GM08714 (cell line): ENCODE results near the gene USP13.

Experiments used
- H3K4me3 ChIP-seq: fragments of 200-500 bp; sonication (Bioruptor generic); 2 replicates; pipeline ENCODE4 v1.5.1; 2014; ENCODE audit warnings: mild to moderate bottlenecking, low read length, inconsistent platforms
- ZNF274 ChIP-seq: IDR thresholded peaks from 2 replicates; pipeline ENCODE4 v1.6.1; 2012; ENCODE audit warnings: mild to moderate bottlenecking, low read depth, low read length

USP13 gene

DNA sequence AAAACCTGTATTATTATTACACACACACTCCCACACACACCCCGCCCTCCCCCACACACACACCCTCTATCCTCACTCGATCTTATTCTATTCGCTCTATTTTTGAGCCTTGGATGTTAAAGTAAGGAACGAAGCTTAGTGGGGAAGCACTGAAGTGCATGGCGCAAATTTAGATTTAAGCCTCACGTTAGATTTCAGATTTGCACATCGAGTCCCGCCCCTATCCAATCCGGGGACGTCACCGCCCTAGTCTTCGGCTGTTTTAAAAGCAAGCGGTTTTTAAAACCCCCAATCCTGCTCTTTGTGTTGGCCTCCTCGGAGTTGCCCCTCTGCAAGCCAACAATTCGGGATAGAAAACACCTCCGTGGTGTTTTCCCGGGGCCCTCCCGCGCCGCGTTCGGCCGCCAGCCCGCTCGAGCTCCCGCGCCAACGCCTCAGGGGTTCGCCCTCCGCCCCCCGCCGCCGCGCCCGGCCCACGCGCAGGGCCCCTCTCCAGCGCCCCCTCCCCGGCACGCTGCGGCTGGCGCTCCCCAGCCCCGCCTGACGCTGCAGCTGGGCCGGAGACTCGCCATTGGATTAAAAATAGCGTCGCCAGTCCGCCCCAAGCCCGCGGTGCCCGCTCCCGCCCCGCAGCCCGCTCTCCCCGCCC is at the start of gene USP13:
USP13 (plus strand) TSS at position 594 of the 649 bp plus-strand sequence. CDS start 186 bp downstream, outside the sequence.
- peak within 1 kb of the TSS; percentile 90 for H3K4me3 ChIP-seq
- TF ChIP-seq ZNF274: no peak

GRCh38 chr3:179603321-179603720 is 49.5 kb upstream of the USP13 start:
- no peak for TF ChIP-seq ZNF274
- H3K4me3 ChIP-seq: peak overlapping the region; percentile 87

DNA sequence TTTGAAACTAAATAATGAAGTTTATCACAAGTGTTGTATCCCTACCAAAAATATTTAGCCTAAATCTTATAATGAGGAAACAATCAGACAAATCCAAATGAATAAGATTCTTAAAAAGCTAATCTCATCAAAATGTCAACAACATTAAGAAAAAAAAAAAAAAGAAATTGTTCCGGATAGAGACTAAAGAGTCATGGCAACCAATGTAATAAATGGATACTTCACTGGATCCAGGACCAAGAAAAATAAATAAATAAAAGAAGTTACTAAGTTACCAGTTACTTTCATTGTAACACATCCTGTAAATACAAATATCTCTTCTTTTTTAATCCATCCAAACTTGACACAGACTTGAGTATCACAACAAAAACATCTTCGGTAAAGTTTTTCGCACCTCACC is 49.0 kb upstream of the USP13 start:
- no peak for TF ChIP-seq ZNF274
- peak overlapping the region; percentile 87 for H3K4me3 ChIP-seq

DNA sequence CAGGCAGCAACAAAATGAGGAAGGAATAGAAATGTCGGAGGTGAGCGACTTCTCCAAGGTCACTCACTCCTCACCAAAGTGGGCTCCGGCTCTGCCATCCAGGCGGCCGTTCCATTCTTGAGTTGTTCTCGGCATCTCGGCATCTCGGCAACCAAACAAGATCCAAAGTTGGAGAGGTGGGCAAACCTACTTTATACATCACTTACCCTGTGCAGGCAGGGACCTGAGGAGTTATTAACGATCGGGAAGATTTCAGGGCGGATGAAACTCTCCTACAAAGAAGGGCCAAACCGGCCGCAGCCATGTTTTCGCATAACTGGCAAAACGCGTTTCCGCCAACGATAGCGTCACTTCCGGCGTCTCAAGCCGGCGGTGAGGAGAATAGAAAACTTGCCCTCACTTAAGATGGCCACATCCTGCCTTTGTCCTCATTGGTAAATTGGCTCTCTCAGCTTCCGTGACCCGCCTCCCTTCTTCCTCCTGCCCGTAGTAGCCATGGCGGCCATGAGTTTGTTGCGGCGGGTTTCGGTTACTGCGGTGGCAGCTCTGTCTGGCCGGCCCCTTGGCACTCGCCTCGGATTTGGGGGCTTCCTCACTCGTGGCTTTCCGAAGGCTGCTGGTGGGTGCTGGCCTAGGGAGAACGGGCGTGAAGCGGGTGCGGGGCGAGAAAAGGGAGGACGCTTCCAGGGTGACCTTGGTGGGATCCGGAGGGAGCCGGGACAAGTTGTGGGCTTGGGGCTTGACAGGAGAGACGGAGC is 48.3 kb upstream of the USP13 start, which contains the start of the genes MRPL47 and NDUFB5:
MRPL47 (minus strand) TSS at position 318 of the 758 bp plus-strand sequence; CDS start at position 304, 14 bp downstream.
NDUFB5 (plus strand) TSS at position 474 of the 758 bp plus-strand sequence; CDS start at position 496, 22 bp downstream.
- H3K4me3 ChIP-seq: peak within 1 kb of the TSS; percentile 87
- no peak for TF ChIP-seq ZNF274

GRCh38 chr3:179606534-179607085 is 46.2 kb upstream of the USP13 start:
- TF ChIP-seq ZNF274: no peak

GRCh38 chr3:179608931-179609720 is 43.7 kb upstream of the USP13 start:
- H3K4me3 ChIP-seq: peak overlapping the region; percentile 25; the same call in 1 of the 2 replicates
- no peak for TF ChIP-seq ZNF274

More at GRCh38 chr3:179606534-179607085, 46.2 kb upstream of the USP13 start:
- no peak overlapping the region; the same call in 1 of the 2 replicates for H3K4me3 ChIP-seq

- TF ChIP-seq ZNF274: no peak
- no peak overlapping the region for H3K4me3 ChIP-seq
Measured at GRCh38 chr3:179610066-179610465, 42.8 kb upstream of the USP13 start.

GRCh38 chr3:179613807-179614206 is 39.0 kb upstream of the USP13 start:
- no peak for TF ChIP-seq ZNF274
- H3K4me3 ChIP-seq: no peak overlapping the region

GRCh38 chr3:179615458-179616173 is 37.2 kb upstream of the USP13 start:
- TF ChIP-seq ZNF274: no peak
- H3K4me3 ChIP-seq: no peak overlapping the region

GRCh38 chr3:179622023-179622422 is 30.8 kb upstream of the USP13 start:
- TF ChIP-seq ZNF274: no peak
- H3K4me3 ChIP-seq: no peak overlapping the region

- no peak overlapping the region for H3K4me3 ChIP-seq
- no peak for TF ChIP-seq ZNF274
Measured at GRCh38 chr3:179624451-179624850, 28.4 kb upstream of the USP13 start.

GRCh38 chr3:179630753-179631451 is 21.9 kb upstream of the USP13 start:
- H3K4me3 ChIP-seq: no peak overlapping the region
- TF ChIP-seq ZNF274: no peak

DNA sequence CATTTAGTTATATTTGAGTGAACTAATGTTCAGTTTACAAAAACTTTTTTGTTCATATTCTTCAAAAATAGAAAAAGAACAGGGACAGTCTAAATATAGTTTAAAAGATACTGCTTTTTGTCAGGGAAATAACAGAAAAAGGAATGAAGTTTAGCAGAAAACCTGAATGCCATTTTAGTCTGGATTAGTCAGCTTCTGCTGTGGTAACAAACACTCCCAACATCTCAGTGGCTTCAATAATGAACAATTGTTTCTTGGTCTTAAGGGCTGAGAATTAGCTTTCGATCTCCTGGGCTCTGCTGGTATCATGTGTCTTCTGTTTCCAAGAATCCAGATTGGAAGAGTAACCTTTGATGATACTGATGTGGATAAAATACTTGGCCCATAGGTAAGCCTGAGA is 12.4 kb upstream of the USP13 start:
- TF ChIP-seq ZNF274: no peak
- H3K4me3 ChIP-seq: no peak overlapping the region
